ENCODE data around the gene RAD23B.

RAD23B gene

GRCh38 chr9:107307331-107307730 is 24.3 kb downstream of the RAD23B start:
- DNase-seq (ENCODE audit: low read depth in 1 of 2, low spot score in 1 of 2), result no peak
- Histone ChIP-seq H3K27me3 (ENCODE audit: insufficient read depth, poor library complexity, severe bottlenecking) (no peaks in the 10 kb centered on the region), H3K27ac (replicated peaks) (no peak overlapping the region), H3K4me3 (replicated peaks; ENCODE audit: insufficient read depth, low read length) (no peak overlapping the region)
- TF ChIP-seq CTCF (IDR thresholded peaks at IDR 0.05; ENCODE audit: insufficient read depth, low read length) (no peak), GABPA (IDR thresholded peaks at IDR 0.05; ENCODE audit: low read depth) (no peak), POLR2AphosphoS5 (IDR thresholded peaks at IDR 0.05; ENCODE audit: low read depth) (no peak), SPI1 (IDR thresholded peaks at IDR 0.05; ENCODE audit: borderline replicate concordance, low read depth) (no peak), REST (IDR thresholded peaks at IDR 0.05; ENCODE audit: insufficient replicate concordance, low read depth) (no peak)

- Histone ChIP-seq H3K27me3 (ENCODE audit: insufficient read depth, poor library complexity, severe bottlenecking) (no peaks in the 10 kb centered on the region), H3K4me3 (replicated peaks; ENCODE audit: insufficient read depth, low read length) (no peak overlapping the region), H3K27ac (replicated peaks) (no peak overlapping the region)
- DNase-seq (ENCODE audit: low read depth in 1 of 2, low spot score in 1 of 2), result no peak
- TF ChIP-seq POLR2AphosphoS5 (IDR thresholded peaks at IDR 0.05; ENCODE audit: low read depth) (no peak), GABPA (IDR thresholded peaks at IDR 0.05; ENCODE audit: low read depth) (no peak), REST (IDR thresholded peaks at IDR 0.05; ENCODE audit: insufficient replicate concordance, low read depth) (no peak), SPI1 (IDR thresholded peaks at IDR 0.05; ENCODE audit: borderline replicate concordance, low read depth) (no peak), CTCF (IDR thresholded peaks at IDR 0.05; ENCODE audit: insufficient read depth, low read length) (no peak)
Measured at GRCh38 chr9:107308461-107308860, 25.4 kb downstream of the RAD23B start.

- Histone ChIP-seq H3K4me3 (replicated peaks; ENCODE audit: insufficient read depth, low read length) (no peak overlapping the region), H3K27ac (replicated peaks) (no peak overlapping the region), H3K27me3 (ENCODE audit: insufficient read depth, poor library complexity, severe bottlenecking) (no peaks in the 10 kb centered on the region)
- TF ChIP-seq REST (IDR thresholded peaks at IDR 0.05; ENCODE audit: insufficient replicate concordance, low read depth), result no peak
- TF ChIP-seq GABPA (IDR thresholded peaks at IDR 0.05; ENCODE audit: low read depth), result no peak
- no peak for TF ChIP-seq POLR2AphosphoS5 (IDR thresholded peaks at IDR 0.05; ENCODE audit: low read depth)
- no peak for TF ChIP-seq SPI1 (IDR thresholded peaks at IDR 0.05; ENCODE audit: borderline replicate concordance, low read depth)
- no peak for TF ChIP-seq CTCF (IDR thresholded peaks at IDR 0.05; ENCODE audit: insufficient read depth, low read length)
- no peak for DNase-seq (ENCODE audit: low read depth in 1 of 2, low spot score in 1 of 2)
Measured at GRCh38 chr9:107309271-107309670, 26.2 kb downstream of the RAD23B start.

Data from HL-60 (cell line).